ENCODE measurements around the gene FSD2. TPM values are rescaled to one million over a fixed set of nuclear protein-coding genes. Genes with fewer than 3 reads are reported as not detected.

The FSD2 gene
- total RNA-seq, 1 donor from 2014 or later = not detected

DNA sequence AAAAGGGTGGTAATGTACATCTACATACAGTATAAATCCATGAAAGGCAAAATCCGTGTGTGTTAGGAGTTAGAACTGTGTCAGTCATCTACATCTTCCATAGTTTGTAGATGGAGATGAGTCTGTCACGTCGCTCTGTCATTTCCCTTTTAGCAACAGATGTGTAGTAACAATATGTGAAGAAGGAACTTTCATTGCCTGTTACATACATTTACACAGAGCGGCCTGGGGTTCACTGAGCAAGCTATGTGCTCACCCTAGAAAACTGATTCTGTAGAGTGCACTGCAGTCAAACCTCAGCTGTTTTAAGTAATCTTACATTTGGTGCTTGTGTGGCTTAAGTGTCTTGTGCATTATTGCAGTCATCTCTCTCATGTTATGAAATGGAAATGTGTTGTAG is 54.6 kb downstream of the FSD2 start:
- Mint-ChIP-seq H3K27ac (peak overlapping the region; percentile 97), H3K27me3 (ENCODE audit: low read depth) (no peaks in the 10 kb centered on the region), H3K9me3 (no peaks in the 10 kb centered on the region), H3K36me3 (peaks cover 28% of the 10 kb centered on the region), H3K4me3 (peak overlapping the region; percentile 99), H3K4me1 (peaks cover 19% of the 10 kb centered on the region)
- no peak for DNase-seq (ENCODE audit: low spot score in 2 of 2, unreplicated experiment in 2 of 2)
- TF ChIP-seq, protein P1, sequence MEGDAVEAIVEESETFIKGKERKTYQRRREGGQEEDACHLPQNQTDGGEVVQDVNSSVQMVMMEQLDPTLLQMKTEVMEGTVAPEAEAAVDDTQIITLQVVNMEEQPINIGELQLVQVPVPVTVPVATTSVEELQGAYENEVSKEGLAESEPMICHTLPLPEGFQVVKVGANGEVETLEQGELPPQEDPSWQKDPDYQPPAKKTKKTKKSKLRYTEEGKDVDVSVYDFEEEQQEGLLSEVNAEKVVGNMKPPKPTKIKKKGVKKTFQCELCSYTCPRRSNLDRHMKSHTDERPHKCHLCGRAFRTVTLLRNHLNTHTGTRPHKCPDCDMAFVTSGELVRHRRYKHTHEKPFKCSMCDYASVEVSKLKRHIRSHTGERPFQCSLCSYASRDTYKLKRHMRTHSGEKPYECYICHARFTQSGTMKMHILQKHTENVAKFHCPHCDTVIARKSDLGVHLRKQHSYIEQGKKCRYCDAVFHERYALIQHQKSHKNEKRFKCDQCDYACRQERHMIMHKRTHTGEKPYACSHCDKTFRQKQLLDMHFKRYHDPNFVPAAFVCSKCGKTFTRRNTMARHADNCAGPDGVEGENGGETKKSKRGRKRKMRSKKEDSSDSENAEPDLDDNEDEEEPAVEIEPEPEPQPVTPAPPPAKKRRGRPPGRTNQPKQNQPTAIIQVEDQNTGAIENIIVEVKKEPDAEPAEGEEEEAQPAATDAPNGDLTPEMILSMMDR (IDR thresholded peaks at IDR 0.05; ENCODE audit: unreplicated experiment) = no peak

DNA sequence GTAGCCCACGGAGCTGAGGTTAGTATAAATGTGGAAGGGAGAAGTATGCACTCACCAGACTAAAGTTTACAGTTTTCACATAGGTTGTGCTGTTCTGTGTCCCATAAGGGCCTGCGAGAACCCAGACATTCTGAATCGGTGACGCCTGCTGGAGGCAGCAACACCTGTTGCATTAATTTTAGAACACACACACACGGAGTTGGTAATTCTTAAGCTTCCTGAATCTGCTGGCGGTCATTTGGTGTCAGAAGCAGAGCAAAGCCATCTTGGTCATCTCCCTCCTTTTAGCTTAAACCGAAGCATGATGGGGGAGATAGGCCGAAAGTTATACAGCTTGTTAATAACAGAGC is 55.1 kb downstream of the FSD2 start:
- DNase-seq (ENCODE audit: low spot score in 2 of 2, unreplicated experiment in 2 of 2) = no peak
- Mint-ChIP-seq H3K27ac (peak overlapping the region; percentile 97), H3K36me3 (peaks cover 23% of the 10 kb centered on the region), H3K4me1 (peaks cover 19% of the 10 kb centered on the region), H3K4me3 (peak overlapping the region; percentile 99), H3K9me3 (no peaks in the 10 kb centered on the region), H3K27me3 (ENCODE audit: low read depth) (no peaks in the 10 kb centered on the region)
- TF ChIP-seq, protein P1 (IDR thresholded peaks at IDR 0.05; ENCODE audit: unreplicated experiment) = no peak

DNA sequence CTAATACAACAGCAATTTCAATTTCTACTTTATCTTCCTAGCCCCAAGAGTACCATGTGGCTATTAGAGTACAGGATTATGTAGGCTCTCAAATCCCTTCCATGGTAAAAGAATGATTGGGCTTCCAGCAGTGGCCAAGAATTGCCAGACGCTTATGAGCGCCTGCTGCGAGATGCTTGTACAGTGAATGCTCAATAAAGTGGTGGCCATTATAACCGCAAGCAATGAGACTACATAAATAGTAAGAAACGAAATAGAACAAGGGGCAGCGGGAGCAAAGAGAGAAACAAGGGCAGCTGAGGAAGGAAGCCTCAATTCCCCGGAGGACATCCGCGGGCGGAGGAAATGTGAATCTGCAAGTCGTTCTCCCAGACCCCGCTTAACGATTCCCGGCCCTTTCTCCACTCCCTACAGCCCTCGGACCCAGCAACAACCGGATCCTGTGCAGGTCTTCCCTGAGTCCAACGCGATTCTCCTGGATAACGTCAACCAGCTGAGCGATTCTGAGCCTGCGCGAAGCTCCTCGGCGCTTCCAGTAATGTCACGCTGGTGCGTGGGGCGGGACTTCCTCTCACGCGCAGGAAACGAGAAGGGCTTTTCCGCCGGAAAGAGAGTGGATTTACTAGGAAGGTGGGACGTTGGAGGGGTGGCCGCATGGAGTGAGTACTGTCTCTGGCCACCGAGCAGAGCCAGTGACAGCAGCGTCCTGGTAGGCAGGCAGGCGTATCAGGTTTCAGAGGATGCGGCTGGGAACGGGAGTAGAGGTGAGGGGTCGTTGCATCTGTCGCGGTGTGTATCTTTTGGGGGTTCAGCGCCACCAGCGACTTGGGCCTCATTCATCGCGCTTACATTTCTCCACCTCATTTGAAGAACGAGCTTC is 55.7 kb downstream of the FSD2 start:
- Mint-ChIP-seq H3K9me3 (no peaks in the 10 kb centered on the region), H3K36me3 (peaks cover 18% of the 10 kb centered on the region), H3K4me1 (peaks cover 19% of the 10 kb centered on the region), H3K4me3 (peak overlapping the region; percentile 99), H3K27ac (peak overlapping the region; percentile 97), H3K27me3 (ENCODE audit: low read depth) (no peaks in the 10 kb centered on the region)
- peak; percentile 70 to 87 for DNase-seq (ENCODE audit: low spot score in 2 of 2, unreplicated experiment in 2 of 2)
- TF ChIP-seq, protein P1 (IDR thresholded peaks at IDR 0.05; ENCODE audit: unreplicated experiment) = no peak

GRCh38 chr15:82748315-82748714 is 57.6 kb downstream of the FSD2 start:
- no peak overlapping the region for H3K4me3 Mint-ChIP-seq
- no peak overlapping the region for H3K27ac Mint-ChIP-seq
- no peak for DNase-seq (ENCODE audit: low spot score in 2 of 2, unreplicated experiment in 2 of 2)
- peaks cover 6% of the 10 kb centered on the region for H3K36me3 Mint-ChIP-seq
- TF ChIP-seq, protein P1 (IDR thresholded peaks at IDR 0.05; ENCODE audit: unreplicated experiment) = no peak
- peaks cover 19% of the 10 kb centered on the region for H3K4me1 Mint-ChIP-seq
- no peaks in the 10 kb centered on the region for H3K9me3 Mint-ChIP-seq
- no peaks in the 10 kb centered on the region for H3K27me3 Mint-ChIP-seq (ENCODE audit: low read depth)

DNA sequence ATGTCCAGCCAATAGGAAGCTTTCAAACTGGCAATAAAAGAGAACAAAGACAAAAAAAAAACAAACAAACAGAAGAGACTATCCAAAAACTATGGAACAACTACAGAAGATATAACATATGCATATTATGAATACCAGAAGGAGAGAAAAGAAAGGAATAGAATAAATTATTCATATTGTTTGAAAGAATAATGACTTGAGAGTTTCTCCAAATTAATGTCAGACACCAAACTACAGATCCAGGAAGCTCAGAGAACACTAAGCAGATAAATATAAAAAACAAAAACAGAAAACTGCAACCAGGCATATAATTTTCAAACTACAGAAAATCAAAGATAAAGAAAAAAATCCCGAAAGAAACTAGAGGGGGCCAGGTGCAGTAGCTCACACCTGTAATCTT is 62.1 kb downstream of the FSD2 start:
- Mint-ChIP-seq H3K9me3 (peaks cover 6% of the 10 kb centered on the region), H3K4me1 (no peaks in the 10 kb centered on the region), H3K4me3 (no peak overlapping the region), H3K27me3 (ENCODE audit: low read depth) (no peaks in the 10 kb centered on the region), H3K36me3 (peaks cover 5% of the 10 kb centered on the region), H3K27ac (no peak overlapping the region)
- TF ChIP-seq, protein P1 (IDR thresholded peaks at IDR 0.05; ENCODE audit: unreplicated experiment) = no peak
- no peak for DNase-seq (ENCODE audit: low spot score in 2 of 2, unreplicated experiment in 2 of 2)
